ENCODE measurements around the gene DHX8. TPM values are rescaled to one million over a fixed set of nuclear protein-coding genes. Genes with fewer than 3 reads are reported as not detected.
A peak's percentile ranks its signal among the peaks of the same experiment; 100 is the strongest.
"Not testable (repeated sequence)": the region's sequence is repeated elsewhere in the genome, so short reads cannot be mapped to it uniquely, and the experiment has no call there.

Gene DHX8
- 10 to 100 TPM; 42.6 to 71.0 TPM for total RNA-seq

DNA sequence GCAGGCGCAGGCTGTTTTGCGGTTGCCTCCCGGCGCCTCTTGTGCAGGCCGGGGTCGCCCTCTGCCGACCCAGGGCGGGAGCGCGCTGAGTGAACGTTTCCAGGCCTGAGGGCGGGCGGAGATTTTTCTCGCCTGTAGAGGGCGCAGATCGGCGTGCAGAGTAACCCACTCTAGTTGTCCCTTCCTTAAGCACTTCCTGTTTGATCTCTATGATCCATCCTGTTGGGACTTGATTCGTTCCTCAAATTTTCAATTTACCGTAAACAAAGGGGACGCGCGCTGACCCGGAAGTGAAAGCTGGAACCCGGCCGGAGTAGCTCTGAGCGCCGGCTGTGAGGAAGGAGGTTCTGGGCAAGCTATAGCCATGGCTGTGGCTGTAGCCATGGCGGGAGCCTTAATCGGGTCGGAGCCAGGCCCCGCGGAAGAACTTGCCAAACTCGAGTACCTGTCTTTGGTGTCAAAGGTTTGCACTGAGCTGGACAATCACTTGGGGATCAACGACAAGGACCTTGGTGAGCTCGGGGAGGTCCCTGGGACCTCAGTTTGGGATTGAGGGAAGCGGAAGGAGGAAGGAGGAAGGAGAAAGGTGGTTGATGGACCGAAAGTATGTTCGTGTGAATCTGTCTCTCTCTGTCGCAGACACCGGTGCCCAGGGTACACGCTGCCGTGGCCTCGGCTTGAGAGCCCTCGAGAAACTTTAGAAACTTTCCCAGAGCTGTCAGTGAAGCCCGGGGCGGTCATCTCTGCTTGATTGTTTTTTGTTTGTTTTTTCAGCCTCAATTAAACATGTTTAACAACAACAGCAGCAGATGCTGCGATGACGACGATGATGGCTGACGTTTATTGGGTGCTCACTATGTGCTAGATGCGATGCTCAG is at the start of gene DHX8:
Gene DHX8, plus strand, starts transcription at position 302 of the 878 bp plus-strand sequence. Its CDS starts 63 bp downstream, at position 365.
- Mint-ChIP-seq H3K36me3 (peaks cover 9 to 12% of the 10 kb centered on the region in 2 donors), H3K9me3 (no peaks in the 10 kb centered on the region)
- peak; percentile 97 to 99 for ATAC-seq

DNA sequence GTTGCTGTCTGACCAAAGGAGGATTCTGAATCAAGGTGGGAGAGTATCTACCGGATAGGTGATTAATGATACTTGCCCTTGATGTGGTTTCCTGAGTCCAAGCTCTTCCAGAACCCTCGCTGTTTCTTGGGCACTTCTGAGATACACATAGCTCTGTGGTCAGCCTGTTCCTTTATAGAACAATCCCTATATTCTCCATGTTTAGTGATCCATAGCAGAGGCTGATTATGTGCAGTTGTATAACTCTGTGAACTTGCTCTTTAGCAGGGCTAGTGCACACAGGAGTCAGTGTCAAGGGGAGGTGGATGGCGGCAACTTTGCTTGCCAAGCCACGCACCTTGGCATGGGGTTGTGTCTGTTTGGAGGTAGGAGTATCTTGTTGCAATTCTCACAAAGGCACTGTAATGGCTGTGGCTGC is 48.9 kb upstream of the DHX8 start:
- DNase-seq (ENCODE audit: low spot score in 2 of 2) (no peak), ATAC-seq (no peak)
- H3K36me3 Mint-ChIP-seq, result no peaks in the 10 kb centered on the region
- H3K27ac Mint-ChIP-seq, result no peak overlapping the region
- H3K9me3 Mint-ChIP-seq, result no peaks in the 10 kb centered on the region

More for the DNA sequence above, at the start of gene DHX8:
- H3K27ac Mint-ChIP-seq, result peak within 1 kb of the TSS; percentile 96 to 100
- DNase-seq (ENCODE audit: low spot score in 2 of 2), result peak; percentile 99

DNA sequence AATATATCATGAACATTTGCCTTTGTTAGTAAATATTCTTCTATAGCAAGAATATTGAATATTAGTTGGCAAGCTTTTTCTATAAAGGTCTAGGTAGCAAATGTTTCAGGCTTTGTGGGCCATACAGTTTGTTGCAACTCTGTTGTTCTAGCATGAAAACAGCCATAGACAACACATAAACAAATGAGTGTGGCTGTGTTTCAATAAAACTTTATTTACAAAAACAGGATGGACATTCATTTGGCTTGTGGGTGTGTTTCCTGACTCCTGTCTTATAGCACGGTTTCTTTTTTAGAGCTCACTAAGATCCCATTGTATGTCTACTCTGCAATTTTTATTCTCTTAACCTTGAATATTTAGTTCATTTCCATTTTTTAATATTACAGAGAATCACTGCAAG is 46.0 kb upstream of the DHX8 start:
- ATAC-seq (no peak), DNase-seq (ENCODE audit: low spot score in 2 of 2) (no peak)
- Mint-ChIP-seq H3K36me3 (no peaks in the 10 kb centered on the region), H3K27ac (no peak overlapping the region), H3K9me3 (no peaks in the 10 kb centered on the region)

DNA sequence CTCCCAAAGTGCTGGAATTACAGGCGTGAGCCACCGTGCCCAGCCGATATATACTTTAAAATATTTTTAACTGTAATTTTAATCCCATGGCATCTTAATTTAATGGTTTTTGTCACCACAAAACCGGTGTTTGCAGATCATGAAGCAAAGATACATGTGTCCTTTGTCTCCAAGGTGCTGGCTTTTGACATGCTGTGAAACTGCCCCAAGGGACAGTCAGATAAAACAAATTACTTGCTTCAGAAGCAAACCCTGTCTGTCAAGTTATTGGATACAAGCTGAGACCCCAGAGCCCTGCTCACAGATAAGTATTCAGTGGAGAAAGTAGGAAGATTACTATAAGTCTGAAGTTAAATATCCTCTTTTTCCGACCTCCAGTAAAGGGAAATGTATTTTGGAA is 45.1 kb upstream of the DHX8 start:
- H3K27ac Mint-ChIP-seq, result no peak overlapping the region
- H3K36me3 Mint-ChIP-seq, result no peaks in the 10 kb centered on the region
- ATAC-seq, result no peak
- DNase-seq (ENCODE audit: low spot score in 2 of 2), result no peak
- H3K9me3 Mint-ChIP-seq, result no peaks in the 10 kb centered on the region

DNA sequence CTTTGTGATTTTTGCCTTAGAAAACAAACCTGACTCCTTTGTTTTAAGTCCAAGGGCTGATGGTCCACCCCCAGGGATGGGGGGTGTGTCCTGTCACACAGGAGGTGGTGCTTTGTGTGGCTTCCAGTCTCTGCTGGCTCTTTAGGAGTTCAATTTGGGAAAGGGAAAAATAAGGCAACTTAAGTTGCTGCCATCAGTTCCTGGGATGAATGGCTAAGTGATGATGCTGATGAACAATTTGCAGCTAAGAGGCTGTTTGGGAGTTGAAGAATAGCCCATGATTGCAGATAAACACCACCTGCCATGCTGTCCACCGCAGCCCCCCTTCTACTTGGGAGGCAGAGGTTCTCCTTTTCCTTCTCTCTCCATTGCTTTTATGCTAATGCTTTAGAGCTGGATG is 44.7 kb upstream of the DHX8 start:
- no peak for ATAC-seq
- Mint-ChIP-seq H3K36me3 (no peaks in the 10 kb centered on the region), H3K9me3 (no peaks in the 10 kb centered on the region), H3K27ac (no peak overlapping the region)
- DNase-seq (ENCODE audit: low spot score in 2 of 2), result no peak

DNA sequence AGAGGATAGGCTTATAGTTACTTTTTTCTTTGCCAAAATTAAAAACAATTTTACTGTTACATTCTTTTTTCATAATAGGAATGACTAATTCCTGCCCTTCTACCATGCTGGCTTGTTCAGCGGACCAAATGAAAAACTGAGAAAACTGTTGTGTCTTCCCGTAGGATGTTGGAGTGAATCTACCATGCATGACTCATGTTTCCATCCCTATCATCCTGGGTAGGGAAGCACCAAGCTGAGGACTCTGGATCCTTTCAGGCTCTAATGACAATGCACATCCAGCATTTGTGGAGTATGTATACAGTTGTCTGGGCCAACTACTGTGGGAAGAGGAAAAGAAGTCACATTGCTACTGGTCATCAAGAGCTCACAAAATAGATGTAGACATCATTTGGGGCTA is 41.1 kb upstream of the DHX8 start:
- no peaks in the 10 kb centered on the region for H3K9me3 Mint-ChIP-seq
- H3K36me3 Mint-ChIP-seq, result no peaks in the 10 kb centered on the region
- no peak overlapping the region for H3K27ac Mint-ChIP-seq
- ATAC-seq, result no peak
- no peak for DNase-seq (ENCODE audit: low spot score in 2 of 2)

DNA sequence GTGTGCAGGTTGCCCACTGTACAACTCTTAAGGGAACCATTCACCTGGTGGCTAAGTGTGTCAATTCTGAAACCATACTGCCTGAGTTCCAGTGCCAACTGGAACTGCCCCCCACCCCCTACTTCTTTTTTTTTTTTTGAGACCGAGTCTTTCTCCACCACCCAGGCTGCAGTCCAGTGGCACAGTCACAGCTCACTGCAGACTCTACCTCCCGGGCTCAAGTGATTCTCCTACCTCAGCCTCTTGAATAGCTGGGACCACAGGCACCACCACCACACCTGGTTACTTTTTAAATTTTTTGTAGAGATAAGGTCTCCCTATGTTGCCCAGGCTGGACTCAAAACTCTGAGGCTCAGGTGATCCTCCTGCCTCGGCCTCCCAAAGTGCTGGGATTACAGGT is 40.4 kb upstream of the DHX8 start:
- ATAC-seq, result no peak
- Mint-ChIP-seq H3K27ac (no peak overlapping the region), H3K9me3 (no peaks in the 10 kb centered on the region), H3K36me3 (no peaks in the 10 kb centered on the region)
- DNase-seq (ENCODE audit: low spot score in 2 of 2), result no peak

DNA sequence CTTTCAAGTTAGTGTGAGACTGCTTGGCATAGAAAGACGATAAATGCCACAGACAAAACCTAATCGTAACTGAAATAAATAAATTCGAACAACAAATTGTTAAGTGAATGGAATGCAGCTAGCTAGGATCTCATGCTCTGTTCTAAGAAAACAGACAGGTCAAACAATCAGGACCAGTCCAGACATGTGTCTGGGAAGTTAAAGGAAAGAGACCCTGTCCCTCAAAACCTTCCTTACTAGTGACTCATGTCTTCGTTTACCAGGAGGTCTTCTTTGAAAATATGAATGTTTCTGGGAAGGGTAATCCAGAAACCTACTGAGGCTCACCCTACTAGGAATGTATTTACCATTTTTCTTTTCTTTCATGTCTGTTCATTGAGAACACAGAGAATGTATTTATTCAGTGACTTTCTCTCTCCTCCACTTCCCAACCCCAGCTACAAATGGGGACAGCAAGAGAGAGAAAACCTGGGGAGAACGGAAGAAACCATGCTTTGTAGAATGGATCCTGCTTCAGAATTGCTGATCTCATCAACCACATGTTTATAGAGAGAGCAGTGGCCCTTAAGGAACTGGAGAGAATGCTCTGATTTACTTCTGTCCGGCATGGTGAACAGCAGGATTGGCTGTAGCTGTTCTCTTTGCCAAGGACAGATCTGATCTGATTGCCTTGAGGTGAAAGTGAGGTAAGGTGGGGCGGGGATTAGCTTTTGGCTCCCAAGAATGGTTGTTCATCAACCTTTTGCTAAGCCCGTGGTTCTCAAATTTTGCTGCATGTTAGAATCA is 39.4 kb upstream of the DHX8 start:
- no peaks in the 10 kb centered on the region for H3K36me3 Mint-ChIP-seq
- no peaks in the 10 kb centered on the region for H3K9me3 Mint-ChIP-seq
- no peak for ATAC-seq
- DNase-seq (ENCODE audit: low spot score in 2 of 2), result no peak
- H3K27ac Mint-ChIP-seq, result peak overlapping the region in 1 of 2 donors; percentile 6

DNA sequence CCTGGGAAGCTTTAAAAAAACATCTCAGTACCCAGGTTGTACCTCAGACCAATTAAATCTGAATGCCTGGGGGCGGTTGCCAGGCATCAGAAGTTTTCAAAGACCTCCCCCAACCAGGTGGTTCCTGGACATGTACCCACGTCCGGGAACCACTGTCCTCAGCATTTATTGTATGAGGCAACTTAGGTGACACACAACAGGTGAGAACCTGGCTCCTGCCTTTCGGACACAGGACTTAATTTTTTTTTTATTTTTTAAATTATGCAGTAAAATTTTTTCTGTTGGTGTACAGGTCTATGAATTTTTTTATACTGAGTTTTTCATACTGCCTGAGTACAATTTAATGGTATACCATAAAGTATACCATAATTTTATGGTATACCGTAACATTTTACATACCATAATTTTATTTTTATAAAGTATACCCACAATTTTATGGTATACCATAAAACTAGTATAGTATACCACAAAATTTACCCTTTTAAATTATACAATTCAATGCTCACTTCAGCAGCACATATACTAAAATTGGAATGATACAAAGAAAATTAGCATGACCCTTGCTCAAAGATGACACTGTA is 38.7 kb upstream of the DHX8 start:
- H3K27ac Mint-ChIP-seq, result no peak overlapping the region

DNA sequence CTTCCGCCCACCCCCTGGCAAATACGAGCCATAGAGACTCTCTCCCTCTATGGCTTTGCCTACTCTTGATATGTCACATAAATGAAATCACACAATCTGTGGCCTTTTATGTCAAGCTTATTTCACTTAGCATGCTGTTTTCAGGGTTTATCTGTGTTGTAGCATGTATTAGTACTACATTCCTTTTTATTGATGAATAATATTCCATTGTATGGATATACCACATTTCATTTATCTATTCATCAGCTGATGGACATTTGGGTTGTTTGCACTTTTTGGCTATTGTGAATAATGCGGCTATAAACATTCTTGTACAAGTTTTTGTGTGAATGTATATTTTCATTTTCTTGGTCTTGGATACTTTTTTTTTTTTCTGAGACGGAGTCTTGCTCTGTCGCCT is 37.0 kb upstream of the DHX8 start:
- Mint-ChIP-seq H3K36me3 (no peaks in the 10 kb centered on the region), H3K27ac (no peak overlapping the region)
- no peak for DNase-seq (ENCODE audit: low spot score in 2 of 2)

More for the DNA sequence above, 38.7 kb upstream of the DHX8 start:
- ATAC-seq (no peak), DNase-seq (ENCODE audit: low spot score in 2 of 2) (no peak)
- Mint-ChIP-seq H3K9me3 (no peaks in the 10 kb centered on the region), H3K36me3 (no peaks in the 10 kb centered on the region)

DNA sequence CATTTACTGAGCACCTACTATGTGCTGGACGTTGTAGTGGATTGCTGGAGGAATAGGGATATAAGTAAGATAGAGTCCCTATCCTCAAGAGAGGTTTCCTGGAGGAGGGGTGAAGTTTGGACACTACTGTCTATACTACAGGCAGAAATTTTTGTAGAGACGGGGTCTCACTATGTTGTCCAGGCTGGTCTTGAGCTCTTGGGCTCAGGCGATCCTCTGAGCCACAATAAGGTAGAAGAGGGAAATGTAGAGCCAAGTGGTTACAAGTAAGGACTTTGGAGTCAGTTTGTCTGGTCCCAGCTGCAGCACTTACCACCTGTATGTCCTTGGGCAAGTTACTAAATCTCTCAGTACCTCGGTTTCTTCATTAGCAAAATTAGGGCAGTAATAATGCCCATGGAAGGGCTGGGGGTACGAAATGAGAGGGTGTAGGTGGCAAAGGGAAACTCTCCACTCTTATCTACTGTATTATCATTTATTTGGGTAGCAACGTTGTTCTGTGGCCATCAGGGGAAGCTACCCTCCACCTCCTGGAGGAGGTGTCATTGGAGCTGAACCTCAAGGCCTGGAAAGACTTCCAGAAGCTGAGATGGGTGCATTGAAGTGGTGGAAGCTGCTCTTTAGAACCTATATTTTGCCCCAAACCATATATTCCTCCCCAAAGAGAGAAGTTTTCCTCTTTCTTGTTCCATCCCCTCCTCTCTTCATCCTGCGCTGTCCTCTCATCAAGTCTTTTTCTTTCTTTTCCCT is 34.9 kb upstream of the DHX8 start:
- DNase-seq (ENCODE audit: low spot score in 2 of 2), result no peak
- Mint-ChIP-seq H3K9me3 (no peaks in the 10 kb centered on the region), H3K36me3 (no peaks in the 10 kb centered on the region)

More for the DNA sequence above, 37.0 kb upstream of the DHX8 start:
- no peak for ATAC-seq
- no peaks in the 10 kb centered on the region for H3K9me3 Mint-ChIP-seq

DNA sequence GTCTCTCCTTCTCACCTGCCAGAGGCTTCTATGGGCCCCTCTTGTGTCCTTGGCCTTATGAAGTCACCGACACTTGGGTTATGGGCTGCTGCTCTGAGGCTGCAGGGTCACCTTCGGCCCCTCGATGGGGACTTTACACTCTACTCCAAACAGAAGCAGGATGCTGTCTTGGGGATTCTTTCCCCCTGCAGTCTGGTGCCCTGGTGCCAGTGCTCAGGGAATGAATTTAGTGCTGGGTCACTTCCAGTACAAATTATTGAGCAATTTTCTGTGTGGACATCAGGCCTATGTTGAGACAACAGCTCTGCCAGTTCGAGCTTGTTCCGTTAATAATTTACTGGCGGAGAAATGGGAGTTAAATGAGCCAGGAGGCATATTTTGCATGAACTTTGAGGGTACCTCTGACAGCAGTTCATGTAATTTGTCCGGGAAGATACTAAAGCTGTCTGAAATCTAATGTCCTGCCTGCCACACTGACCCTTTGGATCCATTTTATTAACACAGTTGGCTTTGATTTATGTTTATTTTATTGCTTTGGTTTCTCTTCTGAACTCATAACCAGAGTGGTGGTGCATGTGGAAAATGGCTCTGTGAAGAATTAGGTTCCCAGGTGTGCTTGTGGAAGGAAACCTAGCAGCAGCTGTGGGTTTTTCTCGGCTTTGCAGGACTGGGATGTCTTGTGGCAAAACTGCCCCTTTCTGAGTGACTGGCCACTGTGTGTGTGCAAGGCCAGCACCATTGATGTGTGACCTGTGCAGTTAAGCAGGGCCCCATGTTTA is 34.1 kb upstream of the DHX8 start:
- no peaks in the 10 kb centered on the region for H3K9me3 Mint-ChIP-seq
- H3K27ac Mint-ChIP-seq, result no peak overlapping the region
- DNase-seq (ENCODE audit: low spot score in 2 of 2) (no peak), ATAC-seq (no peak)
- H3K36me3 Mint-ChIP-seq, result no peaks in the 10 kb centered on the region

More for the DNA sequence above, 34.9 kb upstream of the DHX8 start:
- no peak for ATAC-seq
- no peak overlapping the region for H3K27ac Mint-ChIP-seq

DNA sequence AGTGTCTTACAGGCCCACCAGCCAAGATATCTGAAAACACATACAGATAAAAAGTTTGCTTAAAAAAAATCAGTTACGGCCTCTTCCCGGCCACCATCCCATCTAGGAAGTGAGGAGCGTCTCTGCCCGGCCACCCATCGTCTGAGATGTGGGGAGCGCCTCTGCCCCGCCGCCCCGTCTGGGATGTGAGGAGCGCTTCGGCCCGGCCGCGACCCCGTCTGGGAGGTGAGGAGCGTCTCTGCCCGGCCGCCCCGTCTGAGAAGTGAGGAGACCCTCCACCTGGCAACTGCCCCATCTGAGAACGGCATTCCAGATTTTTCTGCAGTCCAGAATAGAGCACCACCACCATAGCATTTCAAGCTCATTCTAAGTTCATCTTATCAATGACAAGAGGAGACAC is 33.0 kb upstream of the DHX8 start:
- H3K27ac Mint-ChIP-seq; DNase-seq (ENCODE audit: low spot score in 2 of 2); H3K9me3 Mint-ChIP-seq; H3K36me3 Mint-ChIP-seq; ATAC-seq: not testable (repeated sequence)

DNA sequence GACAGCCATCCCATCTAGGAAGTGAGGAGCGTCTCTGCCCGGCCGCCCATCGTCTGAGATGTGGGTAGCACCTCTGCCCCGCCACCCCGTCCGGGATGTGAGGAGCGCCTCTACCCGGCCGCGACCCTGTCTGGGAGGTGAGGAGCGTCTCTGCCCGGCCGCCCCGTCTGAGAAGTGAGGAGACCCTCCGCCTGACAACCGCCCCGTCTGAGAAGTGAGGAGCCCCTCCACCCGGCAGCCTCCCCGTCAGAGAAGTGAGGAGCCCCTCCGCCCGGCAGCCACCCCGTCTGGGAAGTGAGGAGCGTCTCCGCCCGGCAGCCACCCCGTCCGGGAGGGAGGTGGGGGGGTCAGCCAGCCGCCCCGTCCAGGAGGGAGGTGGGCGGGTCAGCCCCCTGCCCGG is 32.0 kb upstream of the DHX8 start:
- H3K36me3 Mint-ChIP-seq; DNase-seq (ENCODE audit: low spot score in 2 of 2); H3K27ac Mint-ChIP-seq; ATAC-seq; H3K9me3 Mint-ChIP-seq: not testable (repeated sequence)

DNA sequence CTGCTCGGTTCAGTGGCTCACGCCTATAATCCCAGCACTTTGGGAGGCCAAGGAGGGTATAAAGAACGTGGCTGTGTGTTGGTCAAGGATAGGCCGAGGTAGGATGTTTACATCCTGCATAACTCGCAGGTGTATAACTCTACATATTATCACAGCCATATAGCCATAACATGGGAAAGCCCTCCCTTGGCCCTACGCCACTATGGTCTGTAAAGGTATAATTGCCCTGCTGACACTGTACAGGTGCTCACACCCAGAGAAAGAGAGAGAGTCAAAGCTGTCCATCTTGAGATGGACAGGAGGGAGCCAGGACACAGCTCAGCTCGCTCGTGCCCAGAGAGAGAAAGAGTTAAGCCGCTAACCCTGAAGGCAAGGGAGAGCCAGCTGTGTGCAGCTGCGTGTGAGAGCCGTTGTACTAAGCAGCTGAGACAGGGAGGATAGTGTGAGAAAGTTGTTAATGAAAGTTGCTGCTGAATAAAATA is 30.4 kb upstream of the DHX8 start:
- no peaks in the 10 kb centered on the region for H3K9me3 Mint-ChIP-seq
- DNase-seq (ENCODE audit: low spot score in 2 of 2) (no peak), ATAC-seq (peak in 1 of 2 donors; percentile 20)
- H3K27ac Mint-ChIP-seq, result no peak overlapping the region
- H3K36me3 Mint-ChIP-seq, result no peaks in the 10 kb centered on the region

DNA sequence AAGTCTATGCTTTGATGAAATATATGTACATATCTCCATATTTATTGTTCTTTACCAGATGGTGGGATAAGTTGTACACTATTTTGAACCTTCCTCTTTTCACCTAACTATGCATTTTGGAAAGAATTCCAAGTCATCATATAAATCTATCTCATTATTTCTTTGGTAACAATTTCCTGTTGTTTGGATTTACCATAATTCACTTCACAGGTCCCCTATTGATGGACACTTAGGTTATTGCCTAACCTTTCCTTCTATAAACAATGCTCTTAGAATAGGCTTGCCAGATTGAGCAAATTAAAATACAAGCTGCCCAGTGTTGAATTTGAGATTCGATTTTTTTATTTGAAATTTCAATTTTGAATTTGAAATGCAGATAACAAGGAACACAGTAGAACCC is 28.9 kb upstream of the DHX8 start:
- no peak for DNase-seq (ENCODE audit: low spot score in 2 of 2)
- no peak for ATAC-seq
- Mint-ChIP-seq H3K9me3 (no peaks in the 10 kb centered on the region), H3K27ac (no peak overlapping the region), H3K36me3 (no peaks in the 10 kb centered on the region)
